GM21825 (cell line): ENCODE results near the gene SLC9A3.

Experiments used
- ATAC-seq: cut with Tn5 transposase; IDR thresholded peaks from one replicate; pipeline ENCODE4 v1.9.1; 2021; ENCODE audit warnings: mild to moderate bottlenecking, moderate library complexity; ENCODE audit not compliant: unreplicated experiment

SLC9A3 gene

DNA sequence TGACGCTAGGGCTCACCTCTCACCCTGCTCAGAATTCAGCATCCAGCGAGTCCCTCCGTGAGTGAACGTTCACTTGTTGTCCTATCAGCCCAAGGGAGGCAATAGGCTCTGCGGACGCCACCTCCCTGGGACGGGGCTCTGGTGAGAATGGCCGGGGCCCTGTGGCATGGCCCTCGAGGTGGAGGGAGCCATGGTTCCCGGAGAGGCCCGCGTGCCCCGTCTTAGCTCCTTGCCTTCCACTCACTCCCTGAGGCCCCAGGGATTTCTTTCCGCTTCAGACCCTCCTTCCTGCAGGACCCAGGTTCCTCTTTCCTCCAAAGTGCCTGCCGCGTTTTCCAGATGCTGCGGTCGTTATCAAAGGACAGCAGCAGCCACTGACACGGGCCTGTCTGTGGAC, 59.8 kb downstream of the SLC9A3 start:
- ATAC-seq: no peak

DNA sequence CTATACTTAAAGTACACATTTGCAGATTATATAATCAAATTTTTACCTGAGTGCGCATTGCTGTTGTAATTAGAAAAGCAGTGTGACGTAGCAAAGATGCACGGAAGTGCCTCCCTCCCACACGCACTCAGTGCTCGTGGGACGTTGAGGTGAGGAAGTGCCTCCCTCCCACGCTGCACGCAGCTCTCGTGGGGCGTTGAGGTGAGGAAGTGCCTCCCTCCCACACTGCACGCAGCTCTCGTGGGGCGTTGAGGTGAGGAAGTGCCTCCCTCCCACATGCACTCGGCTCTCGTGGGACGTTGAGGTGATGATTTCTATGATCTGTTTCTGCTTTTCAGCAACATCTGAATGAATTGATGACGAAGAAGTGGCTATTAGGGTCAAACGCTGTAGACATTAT, 60.3 kb downstream of the SLC9A3 start:
- ATAC-seq: no peak

DNA sequence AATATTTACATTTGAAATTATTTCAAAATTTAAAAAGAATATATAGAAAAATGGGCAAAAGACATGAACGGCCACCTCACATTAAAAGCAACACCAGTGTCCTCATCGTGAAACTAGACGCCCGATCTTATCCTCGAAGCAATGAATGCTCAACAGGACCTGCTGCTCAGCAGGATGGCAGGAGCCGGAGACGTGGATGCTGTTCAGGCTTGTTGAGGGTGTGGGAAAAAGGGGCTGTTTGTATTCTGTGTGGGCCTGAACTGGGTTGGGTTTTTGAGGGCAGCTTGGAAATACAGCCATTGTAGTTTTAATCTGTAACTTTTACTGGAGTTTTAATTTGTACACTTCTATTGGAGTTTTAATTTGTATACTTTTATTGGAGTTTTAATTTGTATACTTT, 60.9 kb downstream of the SLC9A3 start:
- no peak for ATAC-seq

DNA sequence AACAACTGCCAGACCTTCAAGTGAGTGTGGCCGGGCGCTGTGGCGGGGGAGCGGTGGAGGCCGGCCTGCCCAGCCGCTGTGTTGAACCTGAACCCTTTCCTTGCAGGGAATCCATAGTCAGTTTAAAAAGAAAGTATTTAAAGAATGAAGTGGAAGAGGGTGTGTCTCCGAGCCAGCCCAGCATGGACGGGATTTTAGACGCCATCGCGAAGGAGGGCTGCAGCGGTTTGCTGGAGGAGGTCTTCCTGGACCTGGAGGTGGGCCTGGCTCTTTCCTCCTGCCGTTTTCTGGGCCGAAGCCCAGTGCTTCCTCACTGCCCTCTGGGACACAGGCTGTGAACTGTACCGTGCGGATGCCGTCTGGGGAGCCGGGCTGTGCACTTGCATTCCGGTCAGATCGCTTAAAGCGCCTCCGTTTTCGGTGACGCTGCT, 62.2 kb downstream of the SLC9A3 start:
- no peak for ATAC-seq

DNA sequence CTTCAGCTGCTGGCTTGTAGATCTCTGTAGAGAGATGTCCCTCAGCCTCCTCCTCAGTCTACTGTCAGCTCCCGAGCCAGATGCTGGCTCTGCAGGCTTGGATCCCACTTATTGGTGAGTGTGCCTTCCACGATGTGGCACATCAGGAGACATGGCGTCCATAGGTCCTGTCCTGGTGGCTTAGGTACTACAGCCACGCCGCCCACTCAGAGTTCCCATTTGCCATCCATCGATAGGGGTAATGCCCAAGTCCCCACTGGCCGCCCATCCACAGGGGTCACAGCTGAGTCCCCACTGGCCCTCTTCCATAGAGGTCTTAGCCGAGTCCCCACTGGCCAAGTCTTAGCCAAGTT, 64.0 kb downstream of the SLC9A3 start:
- ATAC-seq: no peak

DNA sequence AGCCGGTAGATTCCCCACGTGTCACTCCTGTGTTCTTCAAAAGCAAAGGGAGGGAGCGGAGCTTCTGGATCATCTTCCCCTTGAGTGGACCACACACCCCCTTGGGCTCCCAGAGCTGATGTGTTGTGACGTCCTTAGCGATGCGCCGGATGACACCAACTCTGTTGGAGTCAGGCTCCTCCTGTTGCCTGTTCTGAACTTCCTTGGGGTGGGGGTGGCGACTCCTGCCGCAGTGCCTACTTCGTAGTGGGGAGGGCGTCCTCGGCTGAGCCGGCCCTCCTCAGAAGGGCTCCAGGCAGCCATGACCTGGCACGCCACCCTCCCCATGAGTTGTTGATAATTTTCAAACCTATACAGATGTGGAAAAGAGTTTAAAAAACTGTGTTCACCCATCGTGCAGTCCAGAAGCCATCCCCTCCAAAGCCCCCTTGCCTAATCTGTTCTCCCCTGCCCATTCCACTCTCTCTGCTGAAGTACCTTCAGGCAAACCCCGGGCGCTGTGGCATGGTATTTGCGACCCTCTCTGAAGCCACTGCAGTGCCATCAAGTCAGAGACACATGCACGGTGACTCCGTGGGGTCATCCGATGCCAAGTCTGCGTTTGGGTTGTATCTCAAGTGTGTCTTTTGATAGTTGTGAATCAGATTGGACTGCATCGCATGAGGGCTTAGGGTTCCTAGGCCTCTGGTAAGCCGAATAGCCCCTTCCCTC, 64.5 kb downstream of the SLC9A3 start:
- no peak for ATAC-seq

DNA sequence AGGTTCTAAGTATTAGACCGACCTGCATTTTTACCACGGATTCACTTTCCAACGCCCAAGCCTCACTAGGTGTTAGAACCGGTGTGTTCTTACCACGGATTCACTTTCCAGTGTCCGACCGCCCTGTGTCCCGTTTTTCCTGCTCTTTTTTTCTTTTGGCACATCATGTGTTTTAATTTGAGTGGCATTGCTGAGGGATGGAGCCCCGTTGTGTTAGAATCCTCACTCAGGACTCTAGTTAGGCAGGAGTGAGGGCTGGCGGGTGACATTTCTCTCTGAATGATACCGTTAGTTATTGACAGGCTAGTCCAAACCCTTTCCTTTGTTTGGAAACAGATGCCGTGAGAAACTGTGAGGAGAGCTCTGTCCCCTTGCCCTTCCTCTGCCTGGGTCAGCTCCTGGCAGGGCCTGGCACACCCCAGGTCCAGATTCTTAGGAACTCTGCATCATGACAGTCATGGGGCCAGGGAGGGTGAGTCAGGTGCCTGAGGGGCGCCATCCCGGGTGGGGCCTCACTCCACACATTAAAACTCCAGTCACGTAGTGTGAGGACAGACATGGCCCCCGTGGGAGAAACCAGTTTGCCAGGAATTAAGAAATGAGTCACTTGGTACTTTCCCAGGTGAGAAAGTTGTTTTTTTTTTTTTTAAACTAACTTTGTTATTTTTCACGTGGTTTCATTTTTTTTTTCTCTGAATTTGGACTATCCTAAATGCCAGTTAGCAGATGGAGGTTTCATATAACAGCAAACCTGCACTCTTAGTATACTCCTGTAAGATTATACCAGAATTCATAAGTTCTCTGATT, 65.5 kb downstream of the SLC9A3 start:
- no peak for ATAC-seq

DNA sequence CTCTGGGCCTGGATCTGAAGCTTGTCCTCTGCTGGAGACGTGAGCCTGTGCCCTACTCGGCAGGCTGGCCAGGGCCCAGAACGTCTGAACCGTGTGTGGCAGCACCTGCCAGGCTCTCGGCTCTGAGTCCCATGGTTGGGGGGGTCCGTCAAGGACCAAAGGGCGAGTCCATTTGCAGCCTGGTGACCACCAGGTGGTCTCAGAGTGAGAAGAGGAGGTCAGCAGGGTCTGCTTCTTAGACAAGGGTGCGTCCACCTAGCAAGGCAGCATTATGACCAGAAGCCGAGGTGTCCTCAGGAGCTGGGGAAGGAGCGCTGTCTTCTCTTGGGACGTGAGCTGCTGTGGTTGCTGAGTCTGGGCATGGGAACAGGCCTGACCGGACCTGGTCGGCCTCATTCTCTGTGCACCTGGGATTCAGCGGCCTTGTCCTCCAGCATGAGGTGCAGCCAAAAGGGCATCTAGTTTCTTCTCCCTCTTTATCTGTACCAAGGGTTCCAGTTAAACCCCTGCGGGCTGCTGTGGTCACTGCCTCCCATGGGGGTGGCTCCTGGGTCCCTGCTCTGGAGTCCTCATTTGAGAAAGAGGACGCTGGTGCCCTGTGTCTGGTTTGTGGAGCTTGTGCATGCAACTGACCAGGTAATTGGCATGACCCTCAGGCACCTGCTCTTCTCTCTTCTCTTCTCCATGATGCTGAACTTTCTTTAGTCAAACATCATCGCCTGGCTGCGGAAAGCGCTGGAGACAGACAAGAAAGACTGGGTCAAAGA, 66.9 kb downstream of the SLC9A3 start:
- no peak for ATAC-seq

DNA sequence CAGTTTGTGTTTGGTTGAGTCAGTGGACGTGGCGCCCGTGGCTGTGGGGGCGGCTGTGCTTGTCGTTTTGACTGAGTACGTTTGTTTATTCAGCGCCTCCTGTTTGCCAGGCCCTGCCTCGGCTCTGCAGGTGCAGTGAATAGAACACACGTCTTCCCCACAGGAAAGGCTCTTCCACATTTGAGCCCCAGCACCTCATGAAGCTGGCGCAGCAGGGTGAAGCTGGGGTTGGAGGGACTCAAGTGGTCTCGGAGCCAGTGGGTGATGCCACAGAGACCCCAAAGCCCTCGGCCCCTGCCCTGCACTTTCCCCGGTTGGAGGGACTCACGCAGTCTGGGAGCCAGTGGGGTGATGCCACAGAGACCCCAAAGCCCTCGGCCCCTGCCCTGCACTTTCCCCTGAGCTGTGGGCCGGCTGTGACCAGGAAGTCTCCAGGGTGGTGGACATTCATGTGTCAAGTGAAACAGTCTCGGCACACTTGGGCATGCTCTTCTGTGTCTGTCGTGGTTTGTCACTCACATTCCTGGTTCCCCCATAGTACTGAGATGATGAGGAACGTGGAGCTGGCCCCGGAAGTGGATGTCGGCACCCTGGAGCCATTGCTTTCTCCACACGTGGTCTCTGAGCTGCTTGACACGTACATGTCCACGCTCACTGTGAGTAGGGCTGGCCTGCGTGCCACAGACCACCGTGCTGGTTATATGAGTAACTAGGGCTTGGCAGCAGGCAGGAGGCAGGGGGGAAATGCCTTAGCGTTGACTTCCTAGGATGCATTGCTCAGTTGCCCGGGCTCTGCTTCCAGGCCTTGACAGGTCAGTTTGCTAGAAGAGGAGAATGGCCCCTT, 67.7 kb downstream of the SLC9A3 start:
- ATAC-seq: no peak

DNA sequence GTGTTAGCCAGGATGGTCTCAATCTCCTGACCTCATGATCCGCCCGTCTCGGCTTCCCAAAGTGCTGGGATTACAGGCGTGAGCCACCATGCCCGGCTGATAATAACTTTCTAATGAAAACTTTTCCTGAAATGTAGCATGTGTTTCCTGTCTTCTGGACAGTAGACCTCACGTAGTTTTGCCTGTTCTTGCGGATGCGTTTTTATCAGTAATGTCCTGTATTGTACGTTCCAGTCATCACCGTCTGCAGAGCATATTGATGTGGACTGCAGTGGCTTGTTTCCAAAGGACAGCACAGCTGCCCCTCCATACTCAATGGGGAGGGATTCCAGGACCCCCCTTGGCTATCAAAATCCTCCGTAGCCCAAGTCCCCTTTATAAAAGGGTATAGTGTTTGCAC, 68.4 kb downstream of the SLC9A3 start:
- ATAC-seq: no peak

DNA sequence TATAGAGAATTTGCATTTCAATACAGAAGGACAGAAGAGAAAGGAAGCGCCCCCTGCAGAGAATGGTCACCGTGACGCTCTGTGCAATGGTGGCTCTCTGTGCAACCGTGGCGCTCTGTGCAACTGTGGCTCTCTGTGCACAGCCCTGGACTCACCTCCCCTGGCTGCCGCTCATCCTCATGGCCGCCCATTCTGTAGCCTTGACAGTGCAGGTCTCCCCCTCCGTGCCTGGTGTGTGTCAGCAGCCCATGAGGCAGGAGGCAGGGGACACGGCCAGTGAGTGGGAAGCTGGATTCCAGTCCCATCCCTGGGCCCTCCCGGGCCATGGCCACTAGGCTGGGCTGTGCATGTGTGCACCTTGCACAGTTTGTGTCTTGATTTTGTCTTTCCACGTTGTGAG, 69.3 kb downstream of the SLC9A3 start:
- no peak for ATAC-seq

DNA sequence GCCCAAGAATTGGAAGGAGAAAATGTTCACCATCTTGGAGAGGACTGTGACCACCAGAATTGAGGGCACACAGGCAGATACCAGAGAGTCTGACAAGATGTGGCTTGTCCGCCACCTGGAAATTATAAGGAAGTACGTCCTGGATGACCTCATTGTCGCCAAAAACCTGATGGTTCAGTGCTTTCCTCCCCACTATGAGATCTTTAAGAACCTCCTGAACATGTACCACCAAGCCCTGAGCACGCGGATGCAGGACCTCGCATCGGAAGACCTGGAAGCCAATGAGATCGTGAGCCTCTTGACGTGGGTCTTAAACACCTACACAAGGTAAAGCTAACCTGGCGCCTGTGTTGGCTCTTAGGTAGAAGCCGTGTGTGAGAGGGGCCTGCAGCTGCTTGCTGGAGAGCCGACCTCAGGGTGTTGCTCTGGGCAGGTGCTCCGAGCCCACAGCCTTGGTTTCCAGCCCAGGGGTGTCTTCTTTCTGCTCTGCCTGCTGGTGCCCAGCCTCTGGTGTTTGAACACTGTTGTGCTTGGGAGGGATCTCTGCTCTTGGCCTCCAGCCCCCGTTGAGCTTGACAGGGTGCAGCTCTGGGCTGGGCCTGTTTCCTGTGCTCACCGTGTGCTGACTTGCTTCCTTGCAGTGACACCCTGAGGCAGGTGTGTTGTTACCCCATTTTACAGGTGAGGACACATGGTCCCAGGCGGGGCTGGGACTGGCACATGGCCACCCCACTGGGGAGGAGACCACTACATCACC, 70.3 kb downstream of the SLC9A3 start:
- no peak for ATAC-seq

DNA sequence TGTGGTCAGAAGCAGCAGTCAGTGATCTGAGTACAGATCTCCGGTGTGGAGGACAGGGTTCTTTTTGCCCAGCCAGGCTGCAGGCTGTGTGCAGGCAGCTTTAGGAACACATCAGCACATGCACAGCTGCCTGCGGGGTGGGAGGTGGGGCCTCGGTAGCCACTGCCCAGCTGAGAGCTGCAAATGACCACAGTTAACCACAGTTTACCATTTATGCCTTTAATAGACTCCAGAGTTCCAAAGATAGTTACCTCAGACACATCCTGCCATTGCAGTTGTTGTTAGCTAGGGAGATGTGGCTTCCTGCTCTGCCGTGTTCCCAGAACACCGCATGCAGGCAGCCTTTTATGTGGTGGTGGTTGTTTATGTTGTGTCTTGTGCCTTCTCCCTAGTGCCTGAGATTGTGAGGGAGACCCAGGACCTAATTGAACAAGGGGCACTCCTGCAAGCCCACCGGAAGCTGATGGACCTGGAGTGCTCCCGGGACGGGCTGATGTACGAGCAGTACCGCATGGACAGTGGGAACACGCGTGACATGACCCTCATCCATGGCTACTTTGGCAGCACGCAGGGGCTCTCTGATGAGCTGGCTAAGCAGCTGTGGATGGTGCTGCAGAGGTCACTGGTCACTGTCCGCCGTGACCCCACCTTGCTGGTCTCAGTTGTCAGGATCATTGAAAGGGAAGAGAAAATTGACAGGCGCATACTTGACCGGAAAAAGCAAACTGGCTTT, 71.1 kb downstream of the SLC9A3 start:
- ATAC-seq: no peak

DNA sequence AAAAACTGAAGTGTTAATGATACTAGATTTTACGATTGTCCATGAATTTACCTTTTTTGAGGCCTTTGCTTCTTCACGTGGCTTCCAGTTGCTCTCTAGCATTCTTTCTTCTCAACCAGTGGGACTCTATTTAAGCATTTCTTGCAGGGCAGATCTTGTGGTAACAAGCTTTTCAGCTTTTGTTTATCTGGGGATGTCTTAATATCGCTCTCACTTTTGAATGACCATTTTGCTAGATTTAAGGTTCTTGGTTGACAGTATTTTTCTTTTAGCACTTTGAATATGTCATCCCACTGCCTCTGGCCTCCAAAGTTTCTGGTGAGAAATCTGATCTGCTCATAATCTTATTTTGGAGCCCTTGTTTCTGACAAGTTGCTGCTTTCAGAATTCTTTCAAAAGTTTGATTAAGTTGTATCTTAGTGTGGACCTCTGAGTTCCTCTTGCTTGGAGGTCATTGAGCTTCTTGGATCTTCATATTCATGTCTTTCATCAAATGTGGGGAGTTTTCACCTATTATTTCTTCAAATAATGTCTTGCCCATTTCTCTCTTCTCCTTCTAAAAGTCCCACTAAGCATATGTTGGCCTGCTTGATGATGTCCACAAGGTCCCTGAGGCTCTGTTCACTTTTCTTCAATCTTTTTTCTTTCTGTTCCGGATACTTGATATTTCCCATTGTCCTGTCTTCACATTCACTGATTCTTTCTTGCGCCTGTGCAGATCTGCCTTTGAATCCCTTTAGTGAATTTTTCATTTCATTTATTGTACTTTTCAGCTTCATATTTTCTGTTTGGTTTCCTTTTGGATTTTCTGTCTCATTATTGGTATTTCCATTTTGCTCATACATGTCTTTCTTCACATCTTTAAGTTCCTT, 72.4 kb downstream of the SLC9A3 start:
- ATAC-seq: no peak

DNA sequence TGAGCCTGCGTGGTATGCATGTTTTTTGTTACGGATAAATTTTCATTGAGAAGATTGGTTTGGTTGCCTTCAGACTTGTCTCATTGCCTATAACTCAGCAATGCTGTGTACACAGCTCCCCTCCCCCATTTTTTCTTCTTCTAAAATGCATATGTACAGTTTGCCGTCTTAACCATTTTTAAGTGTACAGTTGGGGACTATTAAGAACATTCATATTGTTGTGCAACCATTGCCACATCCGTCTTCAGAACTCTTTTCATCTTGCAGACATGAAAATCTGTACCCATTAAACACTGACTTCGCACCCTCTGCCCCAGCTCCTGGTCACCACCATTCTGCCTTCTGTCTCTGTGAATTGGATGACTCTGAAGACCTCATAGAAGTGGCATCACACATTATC, 75.1 kb downstream of the SLC9A3 start:
- no peak for ATAC-seq

DNA sequence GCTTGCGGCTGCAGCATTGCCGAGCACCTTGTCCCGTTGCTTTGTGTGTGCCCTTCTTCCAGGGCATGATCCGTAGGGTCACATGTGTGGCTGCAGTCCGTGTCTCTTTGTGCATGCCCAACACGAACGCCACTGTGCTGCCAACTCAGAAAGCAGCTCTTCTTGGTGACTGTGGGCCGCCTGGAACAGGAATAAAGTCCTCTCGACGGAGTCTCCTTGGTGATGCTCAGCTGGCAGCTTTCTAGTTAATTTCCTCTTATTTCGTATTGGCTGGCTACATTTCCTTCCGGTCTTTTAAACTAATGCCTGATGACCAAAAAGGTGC, 75.5 kb downstream of the SLC9A3 start:
- no peak for ATAC-seq

DNA sequence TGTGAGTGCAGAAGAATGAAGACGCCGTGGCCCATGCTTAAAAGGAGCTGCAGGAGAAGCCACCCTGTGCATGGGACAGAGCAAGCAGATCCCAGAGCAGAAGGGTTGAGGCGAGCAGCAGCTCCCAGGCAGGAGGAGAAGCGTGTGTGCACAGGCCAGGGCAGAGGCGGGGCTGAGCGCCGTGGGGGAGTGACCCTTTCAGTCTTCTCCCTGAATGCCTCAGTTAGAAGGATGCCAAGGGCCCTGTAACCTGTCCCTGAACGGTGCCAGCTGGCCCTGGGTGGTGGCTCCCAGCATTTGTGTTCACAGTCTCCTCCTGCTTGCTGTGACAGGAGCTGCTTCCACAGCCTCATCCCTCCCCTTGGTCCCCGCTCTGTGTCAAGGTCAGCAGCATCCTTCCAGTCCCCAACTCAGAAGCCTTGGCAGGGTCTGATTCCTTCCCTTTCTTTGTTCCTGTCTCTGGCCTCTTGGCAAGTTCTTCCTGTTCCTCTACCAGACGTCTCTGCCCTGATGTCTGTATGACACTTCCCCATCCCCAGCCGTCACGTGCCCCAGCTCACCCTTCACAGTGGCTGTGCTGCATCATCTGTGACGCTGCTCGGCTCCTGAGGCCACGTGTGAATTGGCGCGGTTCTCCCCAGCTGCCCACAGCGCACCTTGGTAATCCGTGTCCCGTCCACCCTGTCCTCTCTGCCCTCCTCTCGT, 76.0 kb downstream of the SLC9A3 start:
- ATAC-seq: no peak

DNA sequence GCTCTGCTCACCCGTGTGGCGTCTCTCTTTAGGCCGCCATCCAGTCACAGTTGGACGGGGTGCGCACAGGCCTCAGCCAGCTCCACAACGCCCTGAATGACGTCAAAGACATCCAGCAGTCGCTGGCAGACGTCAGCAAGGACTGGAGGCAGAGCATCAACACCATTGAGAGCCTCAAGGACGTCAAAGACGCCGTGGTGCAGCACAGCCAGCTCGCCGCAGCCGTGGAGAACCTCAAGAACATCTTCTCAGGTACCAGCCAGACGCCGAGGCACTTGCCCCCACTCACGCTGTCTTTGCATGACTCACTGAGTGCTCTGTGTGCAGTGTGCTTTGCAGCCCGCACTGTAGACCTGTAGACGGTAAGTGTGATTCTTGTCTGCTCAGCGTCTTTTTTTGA, 76.7 kb downstream of the SLC9A3 start:
- ATAC-seq: no peak
